Thyroid gland (tissue), 4 donors: Measurements from ENCODE around the gene LIMS2. TPM values are rescaled to one million over a fixed set of nuclear protein-coding genes. Genes with fewer than 3 reads are reported as not detected.

Experiments used
- DNase-seq, 2 donors: peaks; one replicate each; pipeline ENCODE4 v3.0.0-alpha.2; 2019
- H3K27ac ChIP-seq, 3 donors: fragments of 200-600 bp; sonication (generic); 1 replicate in 2 of 3; 2 replicates in 1 of 3; pipeline ENCODE4 v1.5.1; 2016 to 2019; ENCODE audit warnings: mild to moderate bottlenecking in 1 of 3, moderate library complexity in 1 of 3
- H3K27me3 ChIP-seq: fragments of 200-600 bp; sonication (generic); one replicate; pipeline ENCODE4 v1.5.1; 2019
- H3K36me3 ChIP-seq, 2 donors: fragments of 200-600 bp; sonication (generic); one replicate each; pipeline ENCODE4 v1.5.1; 2016 to 2019
- H3K4me1 ChIP-seq, 2 donors: fragments of 200-600 bp; sonication (generic); one replicate each; pipeline ENCODE4 v1.5.1; 2017 to 2019
- H3K4me3 ChIP-seq, 3 donors: fragments of 200-600 bp; sonication (generic); replicated peaks in 1 of 3; 1 replicate in 2 of 3; 2 replicates in 1 of 3; pipeline ENCODE4 v1.5.1; 2016; ENCODE audit warnings: mild to moderate bottlenecking in 1 of 3
- H3K9me3 ChIP-seq: fragments of 200-600 bp; sonication (generic); one replicate; pipeline ENCODE4 v1.5.1; 2017
- CTCF ChIP-seq, 6 experiments: fragments of 200-600 bp in 3 of 6; fragments of 450-650 bp in 3 of 6; sonication (generic) in 3 of 6; IDR thresholded peaks; one replicate each; pipeline ENCODE4 v1.5.1; 2016 to 2019; ENCODE audit warnings: antibody characterized with exemption in 6 of 6, mild to moderate bottlenecking in 2 of 6, inconsistent platforms in 1 of 6, moderate library complexity in 1 of 6
- POLR2A ChIP-seq, 2 donors: fragments of 450-650 bp; IDR thresholded peaks; one replicate each; pipeline ENCODE4 v1.6.1; 2017; ENCODE audit warnings: antibody characterized with exemption in 2 of 2, mild to moderate bottlenecking in 2 of 2, moderate library complexity in 1 of 2
- WGBS, 2 donors: methylation state at CpG; one replicate each; pipeline ENCODE4 v1.1.5; 2017; 5-methylcytosine and 5-hydroxymethylcytosine counted together
- intact Hi-C: fragments of 100-400 bp; cut with DNase I; formaldehyde crosslinking; loops from one replicate; pipeline ENCODE4 v1.15.1; 2023
- total RNA-seq, 4 donors: library from RNA; depleted of rRNA; stranded (reverse); fragments of >200 nt; gene quantifications; one replicate each; pipeline ENCODE4 v1.2.3, GENCODE V29; 2016

LIMS2 gene
- total RNA-seq, 4 donors from 2014 or later = 9.1 to 27.8 (median 14.2) TPM

GRCh38 chr2:127614246-127614645 is 61.1 kb downstream of the LIMS2 start:
- Histone ChIP-seq H3K27ac (no peak overlapping the region), H3K4me3 (no peak overlapping the region), H3K36me3 (no peaks in the 10 kb centered on the region), H3K9me3 (no peaks in the 10 kb centered on the region), H3K27me3 (no peaks in the 10 kb centered on the region), H3K4me1 (no peaks in the 10 kb centered on the region)
- WGBS, 2 donors = 92 to 98% methylated on average over 2 of the region's 2 CpGs
- DNase-seq = no peak
- intact Hi-C loops = no loop called here
- TF ChIP-seq POLR2A (IDR thresholded peaks at IDR 0.05) = no peak
- no peak for TF ChIP-seq CTCF (IDR thresholded peaks at IDR 0.05)

GRCh38 chr2:127612111-127612822 is 63.1 kb downstream of the LIMS2 start:
- no peak for TF ChIP-seq POLR2A (IDR thresholded peaks at IDR 0.05)
- TF ChIP-seq CTCF (IDR thresholded peaks at IDR 0.05) = no peak
- no peaks in the 10 kb centered on the region for H3K9me3 ChIP-seq
- H3K4me1 ChIP-seq = no peaks in the 10 kb centered on the region
- no peak for DNase-seq
- no peak overlapping the region for H3K27ac ChIP-seq
- H3K27me3 ChIP-seq = no peaks in the 10 kb centered on the region
- 91 to 92% methylated on average over 8 to 13 of the region's 13 CpGs for WGBS, 2 donors
- H3K4me3 ChIP-seq = no peak overlapping the region
- intact Hi-C loops = no loop called here
- no peaks in the 10 kb centered on the region for H3K36me3 ChIP-seq

- Histone ChIP-seq H3K4me1 (no peaks in the 10 kb centered on the region), H3K9me3 (no peaks in the 10 kb centered on the region), H3K36me3 (no peaks in the 10 kb centered on the region), H3K27ac (no peak overlapping the region), H3K27me3 (no peaks in the 10 kb centered on the region), H3K4me3 (no peak overlapping the region)
- no peak for TF ChIP-seq CTCF (IDR thresholded peaks at IDR 0.05)
- no peak for TF ChIP-seq POLR2A (IDR thresholded peaks at IDR 0.05)
- WGBS, 2 donors = 84% methylated on average over 7 to 9 of the region's 11 CpGs
- no peak for DNase-seq
- intact Hi-C loops = no loop called here
Measured at GRCh38 chr2:127611076-127611925, 64.0 kb downstream of the LIMS2 start.

- DNase-seq = no peak
- TF ChIP-seq POLR2A (IDR thresholded peaks at IDR 0.05) = no peak
- TF ChIP-seq CTCF (IDR thresholded peaks at IDR 0.05) = no peak
- Histone ChIP-seq H3K27ac (no peak overlapping the region), H3K9me3 (no peaks in the 10 kb centered on the region), H3K4me3 (no peak overlapping the region), H3K4me1 (no peaks in the 10 kb centered on the region), H3K27me3 (no peaks in the 10 kb centered on the region), H3K36me3 (no peaks in the 10 kb centered on the region)
- intact Hi-C loops = no loop called here
- WGBS, 2 donors = 60 to 100% methylated on average over 1 of the region's 1 CpG
Measured at GRCh38 chr2:127610561-127610960, 64.8 kb downstream of the LIMS2 start.

GRCh38 chr2:127609818-127610217 is 65.5 kb downstream of the LIMS2 start:
- H3K27me3 ChIP-seq = no peaks in the 10 kb centered on the region
- H3K4me3 ChIP-seq = no peak overlapping the region
- H3K36me3 ChIP-seq = no peaks in the 10 kb centered on the region
- no peaks in the 10 kb centered on the region for H3K9me3 ChIP-seq
- no peak overlapping the region for H3K27ac ChIP-seq
- DNase-seq = no peak
- WGBS, 2 donors = 93 to 100% methylated on average over 4 to 8 of the region's 8 CpGs
- H3K4me1 ChIP-seq = no peaks in the 10 kb centered on the region
- TF ChIP-seq CTCF (IDR thresholded peaks at IDR 0.05) (no peak), POLR2A (IDR thresholded peaks at IDR 0.05) (no peak)
- intact Hi-C loops = no loop called here
